Thymus (tissue), 11 donors: ENCODE data around the gene GPR158. TPM values are rescaled to one million over a fixed set of nuclear protein-coding genes. Genes with fewer than 3 reads are reported as not detected.

ENCODE experiments used
- DNase-seq, 9 donors: peaks; one replicate each; pipeline ENCODE4 v3.0.0-alpha.2; 2013; ENCODE audit warnings: low spot score in 9 of 9, low read depth in 6 of 9, missing footprints in 1 of 9
- H3K27ac ChIP-seq, 2 donors: one replicate each; pipeline ENCODE4 v1.5.1; 2013; ENCODE audit warnings: control low read depth in 1 of 2, low read depth in 1 of 2, low read length in 1 of 2, mild to moderate bottlenecking in 1 of 2, moderate library complexity in 1 of 2
- H3K27me3 ChIP-seq, 2 donors: one replicate each; pipeline ENCODE4 v1.5.1; 2013; ENCODE audit warnings: low read length in 1 of 2; ENCODE audit not compliant: control insufficient read depth in 2 of 2, insufficient read depth in 1 of 2
- H3K36me3 ChIP-seq, 2 donors: one replicate each; pipeline ENCODE4 v1.5.1; 2013; ENCODE audit warnings: low read length in 1 of 2, mild to moderate bottlenecking in 1 of 2, moderate library complexity in 1 of 2; ENCODE audit not compliant: control insufficient read depth in 2 of 2, insufficient read depth in 2 of 2
- H3K4me1 ChIP-seq, 2 donors: one replicate each; pipeline ENCODE4 v1.5.1; 2013; ENCODE audit warnings: low read length in 2 of 2; ENCODE audit not compliant: control insufficient read depth in 2 of 2, insufficient read depth in 2 of 2
- H3K4me3 ChIP-seq, 2 donors: one replicate each; pipeline ENCODE4 v1.5.1; 2013; ENCODE audit warnings: low read length in 2 of 2, control low read depth in 1 of 2, mild to moderate bottlenecking in 1 of 2
- H3K9me3 ChIP-seq, 2 donors: one replicate each; pipeline ENCODE4 v1.5.1; 2013; ENCODE audit warnings: low read length in 1 of 2, mild to moderate bottlenecking in 1 of 2; ENCODE audit not compliant: control insufficient read depth in 2 of 2, insufficient read depth in 1 of 2
- WGBS: extraction: QIAGEN DNeasy Blood & Tissue Kit; methylation state at CpG from one replicate; pipeline ENCODE4 v1.1.7; 2013; 5-methylcytosine and 5-hydroxymethylcytosine counted together
- polyA plus RNA-seq: library from polyadenylated mRNA; stranded (reverse); fragments of 200-250 nt; gene quantifications from one replicate; pipeline ENCODE4 v1.2.3, GENCODE V29; 2013
- total RNA-seq: library from RNA; stranded (reverse); fragments of 120-200 nt; gene quantifications from one replicate; pipeline ENCODE4 v1.2.4, GENCODE V29; 2013
- donor health status: healthy.

GPR158 gene
- total and polyA plus RNA-seq, 2 donors = under 0.01 to 0.02 TPM

GRCh38 chr10:25536027-25536426 is 361.2 kb downstream of the GPR158 start:
- Histone ChIP-seq H3K27me3 (no peaks in the 10 kb centered on the region), H3K36me3 (no peaks in the 10 kb centered on the region), H3K4me1 (no peaks in the 10 kb centered on the region), H3K9me3 (no peaks in the 10 kb centered on the region), H3K27ac (no peak overlapping the region), H3K4me3 (no peak overlapping the region)
- no peak for DNase-seq

GRCh38 chr10:25547382-25547781 is 372.6 kb downstream of the GPR158 start:
- H3K9me3 ChIP-seq = no peaks in the 10 kb centered on the region
- no peak overlapping the region for H3K27ac ChIP-seq
- H3K36me3 ChIP-seq = no peaks in the 10 kb centered on the region
- 58% methylated on average over 4 of the region's 4 CpGs for WGBS
- no peaks in the 10 kb centered on the region for H3K4me1 ChIP-seq
- no peak overlapping the region for H3K4me3 ChIP-seq
- no peaks in the 10 kb centered on the region for H3K27me3 ChIP-seq
- no peak for DNase-seq

- Histone ChIP-seq H3K36me3 (no peaks in the 10 kb centered on the region), H3K27me3 (no peaks in the 10 kb centered on the region), H3K4me3 (no peak overlapping the region), H3K9me3 (no peaks in the 10 kb centered on the region), H3K27ac (no peak overlapping the region), H3K4me1 (no peaks in the 10 kb centered on the region)
- DNase-seq = no peak
- 89% methylated on average over 5 of the region's 5 CpGs for WGBS
Observed at GRCh38 chr10:25552283-25552919, 377.6 kb downstream of the GPR158 start.

GRCh38 chr10:25555865-25556264 is 381.1 kb downstream of the GPR158 start:
- WGBS = 90% methylated on average over 5 of the region's 5 CpGs
- no peak overlapping the region for H3K4me3 ChIP-seq
- no peak overlapping the region for H3K27ac ChIP-seq
- DNase-seq = no peak
- no peaks in the 10 kb centered on the region for H3K36me3 ChIP-seq
- H3K9me3 ChIP-seq = no peaks in the 10 kb centered on the region
- no peaks in the 10 kb centered on the region for H3K27me3 ChIP-seq
- no peaks in the 10 kb centered on the region for H3K4me1 ChIP-seq

- Histone ChIP-seq H3K27ac (no peak overlapping the region), H3K4me3 (no peak overlapping the region), H3K27me3 (no peaks in the 10 kb centered on the region), H3K36me3 (no peaks in the 10 kb centered on the region), H3K4me1 (no peaks in the 10 kb centered on the region), H3K9me3 (no peaks in the 10 kb centered on the region)
- DNase-seq = no peak
- WGBS = 87% methylated on average over 5 of the region's 5 CpGs
Observed at GRCh38 chr10:25556457-25556856, 381.7 kb downstream of the GPR158 start.

- Histone ChIP-seq H3K27ac (no peak overlapping the region), H3K36me3 (no peaks in the 10 kb centered on the region), H3K27me3 (no peaks in the 10 kb centered on the region), H3K4me1 (no peaks in the 10 kb centered on the region), H3K4me3 (no peak overlapping the region), H3K9me3 (no peaks in the 10 kb centered on the region)
- no peak for DNase-seq
- 69% methylated on average over 3 of the region's 3 CpGs for WGBS
Observed at GRCh38 chr10:25557136-25557535, 382.3 kb downstream of the GPR158 start.

GRCh38 chr10:25561758-25562157 is 387.0 kb downstream of the GPR158 start:
- Histone ChIP-seq H3K27me3 (no peaks in the 10 kb centered on the region), H3K36me3 (no peaks in the 10 kb centered on the region), H3K4me3 (no peak overlapping the region), H3K4me1 (no peaks in the 10 kb centered on the region), H3K27ac (no peak overlapping the region), H3K9me3 (no peaks in the 10 kb centered on the region)
- 93% methylated on average over 2 of the region's 2 CpGs for WGBS
- no peak for DNase-seq

- Histone ChIP-seq H3K4me3 (no peak overlapping the region), H3K4me1 (no peaks in the 10 kb centered on the region)
- WGBS = 93% methylated on average over 4 of the region's 4 CpGs
Observed at GRCh38 chr10:25562547-25562946, 387.7 kb downstream of the GPR158 start.

GRCh38 chr10:25564351-25564750 is 389.6 kb downstream of the GPR158 start:
- Histone ChIP-seq H3K27me3 (no peaks in the 10 kb centered on the region), H3K36me3 (no peaks in the 10 kb centered on the region), H3K27ac (no peak overlapping the region), H3K9me3 (no peaks in the 10 kb centered on the region), H3K4me1 (no peaks in the 10 kb centered on the region), H3K4me3 (no peak overlapping the region)
- 80% methylated on average over 6 of the region's 6 CpGs for WGBS
- no peak for DNase-seq

More at GRCh38 chr10:25562547-25562946, 387.7 kb downstream of the GPR158 start:
- Histone ChIP-seq H3K27ac (no peak overlapping the region), H3K36me3 (no peaks in the 10 kb centered on the region), H3K27me3 (no peaks in the 10 kb centered on the region), H3K9me3 (no peaks in the 10 kb centered on the region)
- no peak for DNase-seq
